Stimulated activated CD8-positive, alpha-beta memory T cell treated with anti-CD3 and anti-CD28 coated beads, Interleukin-4, amount 100 ng/mL, for 24 hours (primary cell): ENCODE data around the gene COL15A1.

Source experiments
- DNase-seq: peaks from one replicate; pipeline ENCODE4 v3.0.0-alpha.2; 2020; ENCODE audit warnings: low read depth

The COL15A1 gene

DNA sequence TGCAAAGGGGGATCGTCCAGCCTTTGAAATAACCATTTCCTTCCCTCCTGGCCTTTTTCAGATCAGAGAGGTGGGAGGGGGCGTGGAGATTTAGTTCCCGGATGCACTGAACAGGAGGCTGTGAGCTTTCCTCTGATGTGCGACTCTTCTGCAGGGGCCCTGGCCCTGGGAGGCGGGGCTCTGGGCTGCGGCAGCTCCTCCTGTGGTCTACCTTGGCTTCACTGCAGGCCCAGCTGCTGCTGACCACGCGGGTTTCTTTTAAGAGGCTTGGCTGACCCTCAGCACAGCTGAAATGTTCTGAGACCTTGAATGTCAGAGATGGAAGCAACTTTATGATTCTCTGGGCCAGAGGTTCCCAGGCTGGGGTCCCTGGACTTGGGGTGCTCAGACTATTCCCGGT is 27.0 kb upstream of the COL15A1 start:
- DNase-seq, result no peak

DNA sequence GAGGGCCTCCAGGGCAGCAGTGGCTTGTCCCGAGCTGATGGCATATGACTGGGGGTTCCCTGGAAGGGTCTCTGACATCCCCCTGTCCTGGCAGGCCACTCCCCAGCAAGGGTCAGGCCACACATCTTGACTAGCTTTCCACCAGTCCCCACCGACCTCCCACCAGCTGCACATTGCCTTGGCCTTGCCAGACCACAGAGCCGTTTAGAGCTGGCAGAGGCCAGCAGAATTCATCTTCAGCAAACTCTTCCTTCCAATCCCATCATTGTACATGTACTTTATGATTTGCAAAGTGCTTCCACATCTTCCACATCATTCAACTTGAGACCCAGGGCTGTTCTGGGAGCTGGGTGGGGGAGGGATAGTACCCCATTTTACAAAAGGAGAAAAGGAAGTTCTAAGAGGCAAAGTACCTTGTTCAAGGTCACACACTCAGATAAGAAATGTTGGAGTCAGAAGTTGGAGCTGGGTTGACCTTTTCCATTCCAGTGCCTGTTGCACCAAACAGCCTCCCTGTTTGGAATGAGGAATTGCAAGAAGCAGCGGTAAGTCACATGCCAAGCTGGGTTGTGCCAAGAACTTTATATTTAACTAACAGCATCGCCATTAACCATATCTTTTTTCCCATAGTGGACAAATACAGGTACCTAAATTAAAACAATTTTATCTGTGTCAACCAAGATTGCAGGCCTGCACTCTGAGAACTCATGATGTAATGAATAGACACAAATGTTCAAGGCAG is 25.8 kb upstream of the COL15A1 start:
- no peak for DNase-seq

DNA sequence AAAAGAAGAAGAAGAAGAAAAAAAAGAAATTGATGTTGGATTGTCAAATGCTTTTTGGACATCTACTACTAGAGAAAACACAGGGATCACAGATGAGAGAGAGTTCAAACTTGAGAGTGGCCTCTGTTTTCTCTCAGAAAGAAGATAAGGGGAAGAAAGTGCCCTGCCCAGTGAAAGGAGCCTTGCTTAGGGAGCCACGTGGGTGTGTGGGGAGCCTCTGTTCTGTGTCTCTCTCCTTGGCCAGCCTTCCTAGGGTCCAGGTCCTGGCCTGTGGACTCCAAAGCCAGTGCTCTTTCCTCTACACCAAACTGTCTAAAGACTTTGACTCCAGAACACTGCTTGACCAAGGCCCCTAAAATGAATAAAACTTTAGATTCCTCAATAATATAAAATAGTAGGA is 22.0 kb upstream of the COL15A1 start:
- DNase-seq, result no peak

DNA sequence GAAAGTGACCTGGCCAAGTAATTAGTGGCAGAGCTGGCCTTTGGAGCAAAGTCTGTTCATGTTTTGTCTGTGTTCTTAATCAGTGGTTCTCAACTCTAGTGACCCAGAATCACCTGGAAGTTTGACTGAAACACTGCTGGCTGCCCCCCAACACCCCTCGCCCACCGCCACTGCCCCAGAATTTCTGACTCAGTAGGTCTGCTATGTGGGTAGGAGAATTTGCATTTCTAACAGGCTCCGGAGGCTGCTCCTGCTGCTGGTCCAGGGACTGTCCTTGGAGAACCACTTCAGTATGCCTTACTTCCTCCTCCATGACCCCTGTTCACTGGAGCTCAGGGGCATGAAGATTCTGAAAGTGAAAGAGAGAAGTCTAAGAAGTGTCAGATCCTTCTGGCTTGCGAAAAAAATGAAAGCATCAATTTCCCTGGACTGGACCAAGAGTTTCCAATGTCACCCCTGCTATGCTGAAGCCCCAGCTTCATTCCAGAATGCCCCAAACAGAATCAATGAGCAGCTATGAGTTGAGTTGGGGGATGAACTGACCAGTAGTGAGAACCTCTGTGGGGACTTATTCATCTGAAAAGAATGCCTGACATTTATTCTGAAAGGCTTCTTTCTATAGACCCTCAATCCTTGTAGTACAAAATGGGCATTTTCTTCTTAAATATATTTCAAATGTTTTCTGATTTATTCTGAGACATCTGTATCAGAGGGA is 20.8 kb upstream of the COL15A1 start:
- DNase-seq, result no peak

DNA sequence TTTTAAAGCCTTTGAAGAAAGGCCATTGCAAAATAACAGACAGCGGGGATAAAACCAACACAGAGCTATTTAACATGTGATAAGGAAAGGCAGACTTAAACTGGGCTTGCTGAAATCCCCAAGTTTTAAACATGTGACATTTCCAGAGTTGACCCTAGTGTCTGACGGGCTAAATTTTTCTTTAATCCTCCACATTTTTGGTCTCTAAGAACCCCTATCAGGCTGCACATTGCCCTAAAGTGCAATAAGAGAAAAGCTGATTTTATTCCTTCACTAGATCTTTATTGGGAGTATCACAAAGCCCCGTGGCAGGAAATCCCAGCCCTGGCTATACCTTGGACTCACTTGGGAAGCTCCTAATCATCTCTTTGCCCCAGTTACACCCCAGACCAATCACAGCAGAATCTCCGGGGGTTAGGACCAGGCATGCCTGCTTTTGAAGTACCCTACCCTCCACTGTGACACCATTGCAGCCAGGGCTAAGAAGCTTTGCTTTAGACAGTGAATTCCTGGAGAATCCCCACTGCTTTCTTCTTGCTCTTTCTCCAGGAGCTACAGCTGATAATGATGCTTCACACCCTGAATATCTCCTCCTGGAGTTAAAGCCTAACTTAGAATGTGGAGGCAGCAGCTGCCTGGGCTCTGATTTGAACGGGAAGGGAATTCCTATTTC is 20.1 kb upstream of the COL15A1 start:
- DNase-seq, result no peak

DNA sequence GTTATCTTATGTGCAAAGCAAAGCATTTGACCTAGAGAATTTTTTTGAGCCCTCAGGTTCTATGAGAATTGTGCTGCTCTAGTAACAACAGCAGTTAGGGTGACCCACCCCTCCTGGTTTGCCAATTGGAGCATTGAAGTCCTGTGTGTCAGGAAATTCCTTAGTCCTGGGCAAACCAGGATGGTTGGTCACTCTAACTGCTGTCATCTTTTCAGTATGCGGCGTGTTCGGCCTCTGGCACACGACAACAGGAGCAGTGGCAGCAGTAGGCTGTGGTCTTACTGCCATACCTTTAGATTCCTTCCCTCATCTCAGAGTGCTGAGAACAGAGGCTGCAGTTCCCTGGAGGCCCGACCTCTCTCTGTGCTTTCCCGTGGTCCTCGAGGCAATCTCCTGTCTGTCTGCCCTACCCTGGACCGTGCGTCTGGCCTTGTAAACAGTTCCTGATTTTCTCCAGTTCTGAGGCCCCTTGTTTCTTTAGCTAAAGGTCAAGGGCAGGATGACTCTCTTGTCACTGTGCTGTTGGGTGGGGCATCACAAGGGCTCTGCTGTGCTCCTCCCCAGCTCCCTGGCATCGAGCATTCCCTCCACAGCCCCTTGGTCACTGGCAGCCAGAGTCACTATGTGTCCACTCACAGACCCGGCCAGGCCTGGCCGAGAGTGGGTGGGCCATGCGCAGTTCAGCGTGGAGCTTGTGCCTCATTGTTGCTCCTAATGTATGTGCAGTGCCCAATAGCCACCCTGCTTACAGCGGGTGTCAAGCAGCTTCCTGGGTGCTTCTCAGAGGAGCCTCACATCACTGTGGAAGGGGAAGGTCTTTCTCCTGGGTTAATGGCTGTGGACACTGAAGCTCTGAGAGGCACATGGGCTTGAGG is 18.5 kb upstream of the COL15A1 start:
- no peak for DNase-seq

DNA sequence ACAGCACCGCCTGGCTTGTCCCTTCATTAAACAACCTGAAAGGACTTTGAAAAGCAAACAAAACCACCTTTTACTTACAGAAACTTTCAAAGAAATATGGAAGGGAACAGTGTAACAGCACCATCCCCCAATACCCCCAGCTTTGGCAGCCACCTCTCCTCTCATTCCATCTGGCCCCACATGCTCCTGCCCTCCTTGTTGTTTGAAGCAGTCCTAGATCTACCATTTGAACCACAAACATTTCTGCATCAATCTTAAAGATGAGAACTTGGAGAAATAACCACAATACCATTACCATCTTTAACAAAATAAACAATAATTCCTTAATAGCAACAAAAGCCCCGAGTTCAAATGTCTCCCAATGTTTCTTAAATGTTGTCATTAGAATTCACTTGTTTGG is 17.8 kb upstream of the COL15A1 start:
- no peak for DNase-seq

DNA sequence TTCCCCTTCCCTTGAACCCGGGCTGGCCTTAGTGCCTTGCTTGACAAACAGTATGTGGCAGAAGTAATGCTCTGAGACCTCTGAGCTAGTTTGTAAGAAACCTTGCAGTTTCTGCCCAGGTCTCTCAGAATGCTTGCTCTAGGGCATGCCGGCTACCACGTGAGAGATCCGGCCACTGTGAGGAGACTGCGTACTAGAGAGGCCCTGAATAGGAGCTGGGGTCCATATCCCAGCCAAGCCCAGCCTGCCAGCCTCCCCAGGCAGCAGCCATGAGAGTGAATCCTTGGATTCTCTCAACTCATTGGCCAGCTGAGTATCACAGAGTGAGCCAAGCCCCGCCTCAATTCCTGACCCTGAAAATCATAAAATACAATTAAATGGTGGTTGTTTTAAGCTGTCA is 16.0 kb upstream of the COL15A1 start:
- no peak for DNase-seq

DNA sequence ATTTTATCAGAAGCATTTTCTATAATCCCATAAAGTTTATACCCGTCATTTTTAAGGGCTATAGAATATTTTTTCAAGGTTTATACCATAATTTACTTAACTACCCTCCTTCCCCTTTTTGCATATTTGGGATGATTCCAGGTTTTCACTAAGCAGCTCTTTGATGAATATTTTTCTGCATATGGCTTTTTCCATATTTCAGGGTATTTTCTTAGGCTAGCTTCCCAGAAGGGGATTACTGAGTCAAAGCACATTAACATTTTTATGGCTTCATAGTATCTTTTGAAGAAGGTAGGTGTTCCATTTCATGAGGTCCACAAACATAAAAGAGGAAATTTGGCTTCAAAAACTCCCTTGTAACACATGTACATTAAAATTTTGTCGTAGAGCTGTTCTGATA is 14.6 kb upstream of the COL15A1 start:
- DNase-seq, result no peak

DNA sequence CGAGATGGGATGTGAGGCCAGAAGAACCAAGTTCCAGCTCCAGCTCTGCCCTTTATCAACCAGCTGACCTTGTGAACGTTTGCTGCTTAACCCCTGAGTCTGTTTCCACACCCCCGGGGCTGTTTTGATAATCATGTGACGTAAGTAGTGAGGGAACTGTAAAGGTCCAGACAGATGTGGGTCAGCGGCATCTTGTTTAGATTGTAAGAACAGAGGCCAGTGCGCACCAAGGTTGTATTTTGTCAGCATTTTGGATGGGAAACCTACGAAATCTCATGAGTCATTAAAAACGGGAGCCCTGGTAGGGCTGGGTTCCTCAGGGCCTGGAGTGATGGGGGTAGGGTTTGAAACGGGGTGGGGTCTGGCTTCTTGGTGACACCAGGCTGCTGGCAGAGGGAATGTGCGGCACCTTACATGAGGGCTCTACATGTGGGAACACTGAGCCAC is 13.8 kb upstream of the COL15A1 start:
- DNase-seq, result no peak

DNA sequence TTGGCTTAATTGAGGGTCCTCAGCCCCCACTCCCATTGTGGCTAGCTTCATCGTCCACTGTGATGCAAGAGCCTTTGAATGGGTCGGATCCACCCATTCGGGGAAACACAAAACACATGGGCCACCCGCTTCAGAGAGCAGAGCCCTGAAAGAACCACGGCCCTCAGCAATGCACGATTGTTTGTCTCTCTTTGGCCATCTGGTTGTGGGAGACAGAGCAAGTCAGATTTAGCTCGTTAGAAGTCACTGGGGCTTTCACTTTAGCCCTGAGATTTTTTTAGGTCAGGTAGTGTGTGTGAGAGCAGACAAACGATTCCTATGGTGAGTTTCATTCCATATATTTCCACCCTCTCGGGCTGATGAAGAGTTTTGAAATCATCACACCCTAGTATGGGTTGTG is 12.9 kb upstream of the COL15A1 start:
- DNase-seq, result no peak

DNA sequence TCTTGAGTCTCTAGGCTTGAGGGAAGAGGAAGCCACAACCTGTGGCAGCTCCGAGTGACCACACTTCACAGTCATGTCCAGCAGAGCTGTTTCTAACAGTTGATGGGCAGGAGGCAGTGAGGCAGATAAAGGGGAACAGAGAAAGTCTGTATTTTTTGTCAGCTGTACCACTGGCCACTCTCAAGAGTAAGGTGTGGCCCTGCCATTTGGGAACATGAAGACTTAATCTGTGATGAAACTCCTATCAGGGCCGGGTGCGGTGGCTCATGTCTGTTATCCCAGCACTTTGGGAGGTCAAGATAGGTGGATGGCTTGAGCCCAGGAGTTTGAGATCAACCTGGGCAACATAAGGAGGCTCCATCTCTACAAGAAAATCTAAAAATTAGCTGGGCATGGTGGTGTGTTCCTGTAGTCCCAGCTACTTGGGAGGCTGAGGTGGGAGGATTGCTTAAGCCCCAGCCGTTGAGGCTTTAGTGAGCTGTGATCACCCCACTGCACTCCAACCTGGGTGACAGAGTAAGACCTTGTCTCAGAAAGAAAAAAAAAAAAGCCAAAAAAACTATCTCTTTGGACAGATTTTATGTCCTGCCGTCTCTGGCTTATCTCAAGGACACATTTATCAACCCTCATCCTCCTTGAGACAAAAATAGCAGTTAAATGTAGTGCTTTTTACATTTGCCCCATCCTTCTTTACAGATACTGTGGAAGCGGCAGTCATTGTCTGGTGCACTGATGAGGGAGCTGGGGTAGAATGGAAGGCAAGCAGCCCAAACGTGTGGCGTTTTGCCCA is 11.9 kb upstream of the COL15A1 start:
- no peak for DNase-seq

DNA sequence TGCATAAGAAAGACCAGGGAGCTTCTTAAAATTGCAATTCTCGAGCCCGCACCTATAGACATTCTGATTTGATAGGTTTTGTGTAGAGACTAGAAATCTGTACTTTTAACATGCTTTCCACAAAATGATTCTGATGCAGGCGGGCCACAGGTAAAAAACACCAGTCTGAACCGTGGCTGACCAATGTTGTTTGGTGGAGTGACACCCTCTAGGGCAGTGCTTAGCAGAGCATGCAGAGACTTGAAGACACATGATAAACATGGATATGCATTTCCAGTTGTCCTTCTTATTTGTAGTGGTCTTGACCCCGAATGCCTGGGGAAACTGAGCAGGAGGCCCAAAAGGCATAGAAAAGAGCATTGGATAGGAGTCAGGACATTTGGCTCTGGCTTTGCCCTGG is 10.5 kb upstream of the COL15A1 start:
- DNase-seq, result no peak

DNA sequence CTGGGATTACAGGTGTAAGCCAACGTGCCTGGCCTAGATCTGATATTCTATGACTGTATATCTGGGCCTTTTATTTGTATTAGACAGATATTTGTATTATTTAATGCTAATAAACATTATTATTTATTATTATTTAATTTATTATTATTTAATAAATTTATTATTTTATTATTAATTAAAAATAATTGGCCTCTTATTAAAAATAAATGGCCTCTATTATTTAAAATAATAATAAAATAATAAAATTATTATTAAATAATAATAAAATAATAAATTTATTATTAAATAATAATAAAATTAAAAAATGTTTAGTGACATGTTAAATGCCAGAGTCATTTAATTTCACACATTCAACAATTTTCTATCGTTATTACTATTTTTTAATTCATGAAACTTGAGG is 9.8 kb upstream of the COL15A1 start:
- no peak for DNase-seq

DNA sequence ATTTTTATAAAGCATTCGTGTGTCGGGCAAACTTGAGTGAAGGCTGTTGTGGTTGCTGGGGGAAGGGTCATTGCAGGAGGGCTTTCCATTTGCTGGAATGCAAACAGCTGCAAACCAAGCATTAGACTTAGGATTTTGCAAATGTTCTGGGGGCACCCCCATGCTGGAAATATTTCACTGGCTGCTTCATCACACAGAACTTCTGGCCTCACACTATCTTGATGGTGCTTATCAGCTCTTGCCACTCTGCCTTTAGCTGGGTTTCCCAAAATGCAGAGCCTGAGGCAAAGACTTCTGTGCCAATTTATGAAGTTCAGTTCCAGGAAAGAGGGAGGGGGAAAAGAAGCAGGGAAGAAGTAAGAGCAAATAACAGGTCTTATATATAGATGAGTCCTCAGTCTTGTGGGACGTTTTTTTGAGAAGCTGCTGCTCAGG is 8.6 kb upstream of the COL15A1 start:
- DNase-seq, result no peak

DNA sequence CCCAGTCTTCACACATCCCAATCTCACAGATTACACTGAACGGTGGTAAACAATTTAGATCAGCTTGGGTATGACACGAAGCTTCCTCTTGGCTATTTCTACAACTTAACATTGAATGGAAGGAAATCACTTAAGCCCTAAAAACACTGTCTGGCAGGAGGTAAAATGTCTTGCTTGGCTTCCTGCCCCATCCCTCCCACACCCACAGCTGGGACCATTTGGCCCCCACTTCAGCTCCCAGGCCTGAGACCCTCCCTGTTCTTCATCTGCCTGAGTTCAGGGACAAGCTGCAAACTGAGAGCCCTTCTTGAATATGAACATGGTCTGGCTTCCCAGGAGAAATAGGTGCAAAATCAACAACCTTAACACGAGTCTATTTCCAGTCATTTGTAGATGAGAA is 3.4 kb upstream of the COL15A1 start:
- DNase-seq, result no peak

DNA sequence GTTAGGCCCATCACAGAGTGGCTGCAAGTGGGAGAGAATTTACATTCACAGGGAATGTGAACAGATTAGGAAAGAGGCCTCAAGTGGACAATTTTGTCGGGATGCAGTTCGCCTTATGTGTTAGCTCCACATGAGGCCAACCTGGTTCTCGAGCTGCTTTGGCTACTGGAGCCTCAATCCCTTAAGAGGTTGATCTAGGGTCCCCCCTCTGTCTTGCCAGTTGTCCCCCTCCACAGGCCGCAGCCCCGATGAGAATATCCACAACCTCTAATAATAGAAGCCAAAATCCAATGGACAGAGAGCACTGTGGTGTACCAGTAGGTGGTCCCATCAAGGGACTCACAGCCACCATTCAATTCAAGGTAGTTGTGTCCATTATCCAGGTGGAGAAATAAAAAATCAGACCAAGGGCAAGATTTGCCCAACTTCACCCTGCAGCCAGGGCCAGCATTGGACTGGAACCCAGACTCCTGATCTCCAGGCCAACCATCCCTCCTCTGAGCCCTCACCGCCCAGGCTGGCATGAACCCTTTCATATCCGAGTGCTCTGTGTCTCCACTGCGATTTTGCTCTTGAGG is 1.7 kb upstream of the COL15A1 start:
- no peak for DNase-seq

DNA sequence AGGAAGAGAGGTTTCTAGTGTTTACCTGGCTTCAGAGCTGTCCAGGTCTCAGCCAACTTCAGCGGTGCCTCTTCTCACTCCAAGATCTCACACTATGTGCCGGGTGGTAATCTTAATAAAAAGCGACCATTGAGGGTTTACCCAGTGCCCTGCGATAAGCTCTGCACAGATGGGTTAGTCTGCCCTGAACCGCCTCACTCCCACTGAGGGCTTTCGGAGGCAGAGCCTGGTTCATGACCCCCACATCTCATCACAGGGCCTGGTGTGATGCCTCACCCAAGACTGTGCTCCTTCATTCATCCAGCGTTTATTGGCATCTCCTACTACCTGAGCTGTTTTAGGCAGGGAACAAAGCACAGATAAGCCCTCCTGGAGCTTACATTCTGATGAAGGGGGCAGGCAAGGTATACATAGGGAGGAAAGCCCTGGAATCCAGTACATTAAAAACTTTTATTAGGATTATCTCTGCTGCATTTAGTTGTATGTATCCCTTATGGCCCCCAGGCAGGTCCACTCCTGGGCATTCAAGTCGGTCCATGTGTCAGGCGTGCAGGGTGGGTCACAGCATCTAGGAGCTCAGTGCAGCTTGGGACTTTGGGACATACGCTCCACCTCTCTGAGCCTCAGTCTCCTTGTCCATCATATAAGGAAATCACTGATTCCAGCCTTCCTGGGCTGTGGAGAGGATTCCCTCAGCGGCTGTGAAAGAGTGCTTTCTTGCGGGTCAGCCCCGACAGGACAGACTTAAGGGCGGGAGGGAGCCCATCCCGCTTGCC is 613 bp upstream of the COL15A1 start:
- no peak for DNase-seq

DNA sequence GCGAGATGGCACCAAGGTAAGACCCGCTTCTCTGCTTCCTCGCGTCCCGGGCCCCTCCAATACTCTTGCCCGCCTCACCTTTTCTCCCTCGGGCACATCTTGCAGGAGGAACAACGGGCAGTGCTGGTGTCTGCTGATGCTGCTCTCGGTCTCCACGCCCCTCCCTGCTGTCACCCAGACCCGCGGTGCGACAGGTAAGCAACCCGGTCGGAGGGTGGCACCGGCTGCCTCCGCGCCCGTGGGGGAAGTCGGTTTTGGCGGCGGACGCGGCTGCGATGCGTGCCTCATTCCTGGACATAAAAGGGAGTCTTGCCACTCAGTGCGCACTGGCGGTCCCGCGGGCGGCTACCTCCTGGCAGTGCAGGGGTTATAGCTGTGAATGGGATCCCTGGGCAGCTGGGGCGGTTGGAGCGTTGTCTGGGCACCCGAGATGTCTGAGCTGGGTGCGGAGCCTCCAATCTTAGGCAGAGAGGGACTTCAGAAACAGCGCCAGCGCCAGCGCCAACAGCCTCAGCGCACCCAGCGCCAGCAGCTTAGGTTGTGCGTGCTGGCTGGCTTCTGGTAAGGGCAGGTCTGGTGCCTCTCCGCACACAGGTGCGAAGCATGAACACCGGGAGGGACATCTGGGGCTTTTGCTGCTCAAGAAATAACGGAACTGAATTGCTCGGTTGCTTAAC is 488 bp downstream of the COL15A1 start:
- no peak for DNase-seq

DNA sequence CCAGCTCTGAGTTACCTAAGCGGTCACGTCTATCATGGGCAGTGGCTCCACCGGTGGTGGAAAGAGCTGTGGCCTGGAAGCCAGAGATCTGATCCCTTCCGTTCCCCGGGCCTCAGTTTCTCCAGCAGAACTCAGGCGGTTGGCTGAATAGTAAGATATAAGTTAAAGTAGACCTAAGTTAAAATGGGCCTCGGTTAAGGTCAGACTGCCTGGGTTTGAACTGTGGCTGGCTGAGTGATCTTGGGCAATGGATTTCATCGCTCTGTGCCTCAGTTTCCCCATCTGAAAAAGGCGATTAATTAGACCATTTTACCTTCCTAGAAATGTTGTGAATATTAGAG is 997 bp downstream of the COL15A1 start:
- DNase-seq, result no peak
